Activated CD8-positive, alpha-beta memory T cell treated with anti-CD3 and anti-CD28 coated beads, Interleukin-2, amount 50 U/mL, for 4 hours (primary cell): Measurements from ENCODE around the gene CD300H.

Experiments used
- DNase-seq: peaks from one replicate; pipeline ENCODE4 v3.0.0-alpha.2; 2020

Gene CD300H

DNA sequence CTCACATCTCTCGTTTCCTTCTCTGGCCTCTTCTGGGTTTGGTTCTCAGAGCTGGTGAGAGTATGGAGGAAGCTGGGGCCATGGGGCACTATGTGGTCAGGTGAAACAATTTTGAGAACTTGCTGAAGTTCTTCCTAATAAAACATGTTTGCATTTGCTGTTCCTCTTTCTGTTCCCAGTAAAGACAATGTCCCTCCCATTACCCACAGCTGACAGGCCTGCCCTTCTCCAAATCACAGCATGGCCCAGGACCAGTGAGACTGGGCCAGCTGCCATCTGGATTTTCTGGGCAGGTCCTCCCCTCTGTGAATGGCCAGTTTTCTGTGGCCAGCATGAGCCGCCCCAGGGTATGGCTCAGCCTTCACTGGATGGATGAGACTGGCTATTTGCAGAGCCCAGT is at the start of gene CD300H:
CD300H (minus strand) TSS at position 113 of the 400 bp plus-strand sequence.
- DNase-seq: no peak

DNA sequence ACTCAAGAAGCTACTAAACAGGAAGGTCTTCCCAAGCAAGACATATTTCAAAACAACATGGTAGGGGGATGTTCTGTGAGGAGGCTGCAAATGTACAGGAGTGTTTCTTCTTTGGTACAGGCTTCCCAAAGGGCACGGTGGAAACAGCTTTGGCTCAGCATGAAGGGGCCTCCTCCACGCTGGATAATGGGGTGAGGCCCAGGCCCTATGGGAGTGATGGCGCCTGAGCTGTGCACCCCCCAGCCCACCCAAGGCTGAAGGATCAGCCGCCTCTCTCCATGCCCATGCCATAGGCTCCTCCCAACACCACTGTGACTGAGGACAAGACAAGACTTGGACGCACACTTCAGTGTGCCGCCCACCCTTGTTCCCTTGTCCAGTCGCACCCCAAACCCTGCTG is 49.4 kb upstream of the CD300H start:
- no peak for DNase-seq

DNA sequence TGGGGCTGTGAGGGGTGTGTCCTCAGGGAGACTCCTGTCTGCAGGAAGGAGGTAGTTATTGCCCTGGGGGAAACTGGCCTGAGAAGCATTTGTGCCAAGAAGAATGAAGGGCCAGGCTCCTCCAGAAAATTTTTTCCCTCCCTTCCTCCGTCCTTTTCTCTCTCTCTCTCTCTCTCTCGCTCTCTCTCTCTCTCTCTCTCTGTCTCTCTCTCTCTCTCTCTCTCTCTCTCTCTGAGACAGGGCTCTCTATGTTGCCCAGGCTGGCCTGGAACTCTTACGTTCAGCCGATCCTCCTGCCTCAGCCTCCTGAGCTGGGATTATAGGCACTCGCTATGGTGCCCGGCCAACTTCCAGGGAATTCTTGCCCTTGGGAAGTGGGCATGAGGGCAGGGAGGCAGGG is 44.7 kb upstream of the CD300H start:
- DNase-seq: no peak

DNA sequence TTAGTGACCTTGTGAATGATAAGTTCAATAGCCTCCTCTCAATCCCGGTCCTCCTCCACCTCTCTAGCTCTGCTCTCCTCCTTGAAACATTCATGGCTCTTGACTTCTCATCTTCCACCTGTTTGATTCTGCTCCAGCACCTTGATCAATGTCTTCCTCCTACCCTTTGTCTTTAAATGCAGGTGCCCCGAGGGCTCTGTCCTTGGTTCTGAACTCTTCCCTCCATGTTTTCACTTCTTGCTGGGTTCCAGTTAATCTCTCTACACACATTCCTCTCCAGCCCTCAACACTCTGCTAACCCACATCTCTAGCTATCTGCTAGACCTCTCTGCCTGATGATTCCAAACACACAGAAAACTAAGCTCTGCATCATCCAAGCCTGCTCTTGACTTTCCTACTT is 42.8 kb upstream of the CD300H start:
- DNase-seq: no peak

DNA sequence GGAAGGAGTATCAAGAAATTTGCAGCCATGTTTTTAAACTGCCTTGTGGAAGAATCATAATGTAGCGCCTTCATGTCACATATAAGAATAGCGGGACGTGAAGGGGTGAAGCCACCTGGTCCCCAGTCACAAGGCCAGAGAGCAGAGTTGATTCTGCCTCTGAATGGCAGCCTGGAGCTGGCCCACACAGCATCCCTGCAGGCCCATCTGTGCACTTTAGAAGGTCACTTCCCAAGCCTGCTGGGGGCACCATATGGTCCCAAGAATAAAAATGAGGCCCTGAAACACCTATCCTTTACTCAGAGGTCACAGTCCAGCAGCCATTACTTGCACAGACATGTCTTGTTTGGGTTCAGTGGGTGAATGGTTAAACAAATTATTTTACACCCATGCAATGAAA is 41.2 kb upstream of the CD300H start:
- no peak for DNase-seq

DNA sequence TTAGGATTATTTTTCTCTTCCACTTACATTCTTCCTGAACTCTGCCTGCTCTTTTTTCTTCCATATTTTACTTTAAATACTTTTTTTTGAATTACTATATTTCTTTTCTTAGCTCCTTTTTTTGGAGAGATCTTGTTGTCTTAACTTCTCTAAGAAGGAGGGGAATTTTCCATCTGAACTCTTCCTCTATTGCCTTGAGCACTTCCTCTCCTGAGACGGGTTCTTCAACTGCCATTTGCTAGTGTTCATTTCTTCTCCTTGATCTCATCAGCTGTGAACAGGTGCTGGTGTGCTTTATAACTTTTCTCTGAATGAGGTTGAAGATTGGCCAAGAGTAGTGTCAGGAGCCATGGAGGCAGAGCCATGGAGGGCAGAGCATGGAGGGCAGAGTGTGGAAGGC is 39.9 kb upstream of the CD300H start:
- no peak for DNase-seq

DNA sequence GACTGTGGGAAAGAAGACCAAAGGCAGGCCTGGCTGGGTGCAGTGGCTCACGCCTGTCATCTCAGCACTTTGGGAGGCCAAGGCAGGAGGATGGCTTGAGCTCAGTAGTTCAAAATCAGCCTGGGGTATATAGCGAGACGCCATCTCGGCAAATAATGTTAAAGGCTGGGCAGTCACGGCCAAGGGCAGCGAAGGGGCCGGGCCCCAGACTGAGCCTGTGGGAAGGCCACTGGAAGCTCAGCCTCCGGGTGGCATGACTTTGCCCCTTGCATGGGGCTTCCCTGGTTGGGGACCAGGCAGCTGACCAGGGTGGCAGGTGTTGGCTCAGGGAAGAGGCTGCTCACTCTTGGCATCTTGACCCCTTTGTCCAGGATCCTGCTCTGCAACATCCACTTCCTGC is 38.7 kb upstream of the CD300H start:
- DNase-seq: no peak

DNA sequence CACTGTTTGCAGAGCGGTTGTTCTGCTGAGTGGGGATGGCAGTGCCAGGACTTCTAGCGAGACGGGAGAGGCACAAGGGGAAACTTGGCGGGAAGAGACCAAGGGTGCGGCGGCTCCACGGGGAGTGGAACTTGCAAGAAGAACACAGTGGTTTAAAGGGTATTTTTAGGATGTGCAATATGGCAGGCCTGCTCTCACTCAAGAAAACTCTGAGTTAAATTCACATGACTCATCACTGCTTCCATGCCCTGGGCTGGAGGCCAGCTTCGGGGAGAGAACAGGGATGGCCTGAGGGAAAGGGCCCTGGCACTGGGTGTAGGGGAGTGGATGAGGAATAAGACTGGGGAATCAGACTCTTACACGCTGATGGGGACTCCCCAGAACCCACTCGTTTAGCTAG is 38.1 kb upstream of the CD300H start:
- no peak for DNase-seq

DNA sequence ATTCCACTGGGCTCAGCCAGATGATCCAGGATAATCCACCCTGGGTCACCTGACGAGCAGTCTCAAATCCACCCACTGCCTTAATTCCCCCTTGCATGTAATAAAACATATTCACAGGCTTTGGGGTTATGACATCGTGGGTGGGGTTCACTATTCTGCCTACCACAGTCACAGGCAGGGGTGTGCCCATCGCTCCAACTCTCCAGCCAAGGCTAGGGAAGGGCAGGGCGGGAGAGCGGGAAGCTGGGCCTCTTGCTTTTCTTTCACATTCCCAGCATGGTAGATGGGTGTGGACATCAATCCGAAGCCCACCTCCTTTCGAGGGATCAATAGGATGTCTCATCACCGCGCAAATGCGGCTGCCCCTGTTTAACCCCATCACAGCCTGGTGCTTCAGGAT is 37.5 kb upstream of the CD300H start:
- no peak for DNase-seq

DNA sequence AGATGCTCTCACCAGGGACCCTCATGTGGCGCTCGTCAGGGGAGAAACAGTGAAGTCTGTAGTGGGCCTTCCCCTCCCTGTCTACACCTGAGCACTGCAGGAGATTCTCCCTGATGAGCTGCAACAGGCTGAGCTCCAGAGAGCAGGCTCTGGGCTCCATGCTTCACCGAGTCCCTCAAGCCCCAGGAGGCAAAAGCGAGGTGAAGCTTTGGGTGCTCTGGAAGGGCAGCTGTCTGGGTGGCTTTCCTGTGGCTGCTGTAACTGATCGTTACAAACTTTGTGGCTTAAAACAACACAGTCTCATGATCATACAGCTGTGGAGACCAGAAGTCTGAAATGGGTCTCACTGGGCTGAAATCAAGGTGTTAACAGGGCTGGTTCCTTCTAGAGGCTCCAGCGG is 36.9 kb upstream of the CD300H start:
- DNase-seq: no peak

DNA sequence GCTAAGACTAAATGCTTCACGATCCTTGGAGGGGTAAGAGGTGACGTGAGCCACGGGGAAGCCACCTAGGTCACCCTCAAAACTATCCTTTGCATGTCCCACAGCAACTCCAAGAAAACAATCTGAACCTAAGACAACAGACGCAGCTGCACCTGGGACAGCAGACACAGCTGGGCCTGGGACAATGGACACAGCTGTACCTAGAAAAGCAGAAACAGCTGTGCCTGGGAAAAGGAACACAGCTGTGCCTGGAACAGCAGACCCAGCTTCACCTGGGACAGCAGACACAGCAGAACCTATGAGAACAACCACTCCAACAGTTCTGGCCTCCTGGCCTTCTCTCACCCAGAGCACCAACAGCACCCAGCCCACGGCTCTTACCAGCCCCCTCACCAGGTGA is 36.4 kb upstream of the CD300H start:
- no peak for DNase-seq

DNA sequence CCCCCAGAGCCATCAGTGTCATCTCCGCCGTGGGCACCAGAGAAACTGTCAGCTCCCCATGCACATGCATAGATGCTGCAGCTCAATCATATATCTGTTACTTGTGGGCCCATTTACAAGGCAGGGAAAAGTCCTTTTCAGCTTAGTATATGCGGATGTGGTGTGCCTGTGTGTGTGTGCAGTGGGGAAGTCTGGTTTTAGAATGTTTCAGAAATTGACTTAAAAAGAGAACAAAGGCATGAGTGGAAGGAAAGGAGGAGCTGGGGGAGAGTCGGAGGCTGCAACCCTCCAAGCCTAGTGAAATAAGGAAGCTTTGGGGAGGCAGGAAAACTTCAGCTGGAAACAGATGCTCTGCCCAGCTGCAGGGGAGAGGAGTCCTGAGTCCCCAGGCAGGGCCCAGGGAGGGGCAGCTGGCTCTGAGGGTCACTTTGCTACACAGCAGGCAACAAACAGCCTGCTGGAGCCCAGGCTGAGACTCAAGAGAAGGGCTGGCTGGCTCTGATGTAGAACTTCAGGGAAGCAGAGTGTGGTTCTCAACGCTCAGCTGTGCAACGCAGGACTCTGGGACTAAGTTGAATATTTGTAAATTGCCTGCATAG is 35.8 kb upstream of the CD300H start:
- no peak for DNase-seq

DNA sequence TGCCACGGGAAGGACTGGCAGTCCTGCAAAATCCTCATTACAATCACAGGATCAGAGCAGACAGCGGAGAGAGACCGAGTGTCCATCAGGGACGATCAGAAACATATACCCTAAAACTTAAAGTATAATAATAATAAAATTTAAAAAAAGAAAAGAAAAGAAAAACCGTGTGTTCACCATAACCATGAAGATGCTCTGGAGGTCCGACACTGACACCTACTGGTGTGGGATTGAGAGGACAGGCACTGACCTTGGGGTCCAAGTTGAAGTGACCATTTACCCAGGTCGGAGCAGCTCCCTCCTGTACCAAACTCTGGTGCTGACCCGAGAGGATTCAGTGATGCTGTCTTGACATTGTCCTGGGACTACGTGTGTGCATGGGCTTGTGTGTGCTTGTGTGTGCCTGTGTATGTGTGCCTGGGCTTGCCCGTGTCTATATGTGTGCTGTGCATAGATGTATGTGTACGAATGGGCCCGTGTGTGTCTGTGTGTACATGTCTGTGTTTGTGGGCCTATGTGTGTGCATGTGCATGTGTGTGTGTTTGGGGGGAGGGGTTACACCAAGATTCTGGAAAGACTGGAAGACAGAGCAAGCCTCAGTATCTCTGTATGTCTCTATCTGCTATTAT is 34.7 kb upstream of the CD300H start:
- DNase-seq: peak; percentile 24

DNA sequence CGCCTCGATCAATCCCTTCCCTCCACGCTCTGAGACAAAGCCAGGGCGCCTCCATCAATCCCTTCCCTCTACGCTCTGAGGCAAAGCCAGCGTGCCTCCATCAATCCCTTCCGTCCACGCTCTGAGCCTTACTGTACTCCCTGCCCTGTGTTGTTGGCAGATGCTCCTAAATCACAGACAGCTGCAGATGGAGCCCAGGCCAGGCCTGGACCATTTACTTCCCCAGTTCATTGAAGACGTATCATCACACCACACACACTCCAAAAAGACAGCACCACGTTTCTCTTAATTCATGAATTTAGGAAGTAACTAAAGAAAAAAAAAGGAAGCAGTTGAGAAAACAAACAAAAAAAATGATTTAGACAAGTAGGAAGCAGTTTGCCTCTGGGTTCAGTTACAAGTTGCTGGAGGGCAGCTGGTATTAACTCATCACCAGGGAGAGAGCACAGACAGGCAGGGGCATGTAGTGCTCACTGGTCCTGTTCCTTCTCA is 32.2 kb upstream of the CD300H start:
- no peak for DNase-seq

DNA sequence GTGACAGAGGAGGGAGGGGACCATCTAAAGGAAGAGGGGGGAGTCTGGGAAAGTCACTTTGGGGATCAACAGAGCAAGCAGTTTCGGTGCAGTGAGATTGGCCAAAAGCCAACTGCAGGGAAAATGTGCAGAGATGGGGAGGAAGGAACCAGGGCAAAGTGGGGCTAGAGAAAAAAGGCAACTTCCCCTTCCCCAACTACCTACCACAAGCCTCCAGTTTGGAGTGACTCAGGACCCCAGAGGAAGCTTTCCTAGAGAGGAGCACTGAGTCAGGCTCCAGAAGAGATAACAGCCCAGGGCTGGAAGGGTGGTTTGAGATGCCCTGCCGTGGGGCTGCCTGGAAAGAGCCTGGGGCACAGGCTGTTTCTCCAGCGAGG is 31.7 kb upstream of the CD300H start:
- DNase-seq: no peak

DNA sequence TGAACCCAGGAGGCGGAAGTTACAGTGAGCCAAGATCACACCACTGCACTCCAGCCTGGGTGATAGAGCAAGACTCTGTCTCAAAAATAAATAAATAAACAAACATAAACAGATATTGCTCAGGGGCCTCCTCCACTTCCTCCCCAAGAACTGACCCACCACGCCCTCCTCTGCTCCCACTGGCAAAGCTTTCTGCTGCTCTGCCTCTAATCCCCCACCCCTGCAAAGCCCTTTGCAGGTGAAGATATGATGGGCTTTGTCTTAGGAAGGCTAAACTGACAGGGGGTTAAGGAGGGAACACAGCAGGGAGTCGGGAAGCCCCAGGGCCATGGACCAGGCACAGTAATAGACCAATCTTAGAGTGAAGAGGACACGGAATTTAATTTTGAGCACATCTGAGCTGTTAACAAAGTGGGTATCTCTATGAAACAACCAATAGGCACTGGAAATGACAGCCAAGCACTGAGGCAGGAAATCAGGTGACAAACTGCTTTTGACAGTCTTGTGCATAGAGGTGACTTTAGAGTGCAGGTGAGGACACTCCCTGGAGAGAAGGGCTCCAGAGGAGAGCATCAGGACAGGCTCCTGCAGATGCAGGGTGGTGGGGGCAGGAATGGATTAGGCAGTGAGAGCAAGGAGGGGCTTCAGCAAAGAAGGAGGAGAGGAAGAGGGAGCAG is 31.2 kb upstream of the CD300H start:
- DNase-seq: no peak

DNA sequence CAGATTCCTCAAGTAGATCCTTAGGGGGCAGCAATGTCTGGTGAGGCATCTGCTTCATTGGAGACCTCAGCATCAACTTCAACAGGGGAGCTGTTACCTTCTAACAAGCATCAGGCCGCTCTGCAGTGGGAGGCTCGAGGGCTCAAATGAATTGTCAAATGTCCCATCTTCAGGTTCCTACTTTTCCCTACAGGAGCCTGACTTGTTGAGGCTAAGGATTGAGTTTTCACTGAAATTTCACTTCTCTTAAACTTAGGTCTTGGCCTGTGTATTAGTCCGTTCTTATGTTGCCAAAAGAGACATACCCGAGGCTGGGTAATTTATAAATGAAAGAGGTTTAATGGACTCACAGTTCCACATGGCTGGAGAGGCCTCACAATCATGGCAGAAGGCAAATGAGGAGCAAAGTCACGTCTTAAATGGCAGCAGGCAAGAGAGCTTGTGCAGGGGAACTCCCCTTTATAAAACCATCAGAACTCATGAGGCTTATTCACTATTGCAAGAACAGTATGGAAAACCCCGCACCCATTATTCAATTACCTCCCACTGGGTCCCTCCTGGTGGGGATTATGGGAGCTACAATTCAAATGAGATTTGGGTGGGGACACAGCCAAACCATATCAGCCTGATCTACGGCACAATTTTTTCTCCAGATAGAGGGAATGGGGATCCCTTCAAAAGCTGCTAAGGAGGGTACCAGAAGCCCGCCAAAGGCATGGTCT is 29.9 kb upstream of the CD300H start:
- DNase-seq: no peak

DNA sequence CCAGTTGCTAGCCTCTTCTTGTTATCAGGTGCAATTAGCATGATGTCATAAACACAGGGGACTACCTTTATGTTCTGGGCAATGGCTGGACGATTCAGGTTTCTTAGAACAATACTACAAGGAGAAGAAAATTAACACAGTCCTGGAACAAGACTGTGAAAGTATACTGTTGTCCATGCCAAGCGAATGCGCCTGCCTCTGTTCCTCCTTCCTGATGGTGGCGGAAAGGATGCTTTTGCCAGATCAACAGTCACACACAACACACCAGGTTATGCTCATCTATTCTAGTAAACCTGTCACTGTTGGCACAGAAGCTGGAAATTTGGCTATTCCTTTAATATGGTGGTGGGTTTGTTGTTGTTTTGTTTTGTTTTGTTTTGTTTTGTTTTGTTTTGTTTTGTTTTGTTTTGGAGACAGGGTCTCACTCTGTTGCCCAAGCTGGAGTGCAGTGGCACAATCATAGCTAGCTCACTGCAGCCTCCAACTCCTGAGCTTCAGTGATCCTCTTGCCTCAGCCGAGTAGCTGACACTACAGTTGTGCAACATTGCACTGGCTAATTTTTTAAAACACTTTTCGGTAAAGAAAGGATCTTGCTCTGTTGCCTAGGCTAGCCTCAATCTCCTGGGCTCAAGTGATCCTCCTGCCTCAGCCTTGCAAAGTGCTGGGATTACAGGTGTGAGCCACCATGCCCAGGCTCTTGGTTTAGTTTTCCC is 27.9 kb upstream of the CD300H start:
- no peak for DNase-seq

DNA sequence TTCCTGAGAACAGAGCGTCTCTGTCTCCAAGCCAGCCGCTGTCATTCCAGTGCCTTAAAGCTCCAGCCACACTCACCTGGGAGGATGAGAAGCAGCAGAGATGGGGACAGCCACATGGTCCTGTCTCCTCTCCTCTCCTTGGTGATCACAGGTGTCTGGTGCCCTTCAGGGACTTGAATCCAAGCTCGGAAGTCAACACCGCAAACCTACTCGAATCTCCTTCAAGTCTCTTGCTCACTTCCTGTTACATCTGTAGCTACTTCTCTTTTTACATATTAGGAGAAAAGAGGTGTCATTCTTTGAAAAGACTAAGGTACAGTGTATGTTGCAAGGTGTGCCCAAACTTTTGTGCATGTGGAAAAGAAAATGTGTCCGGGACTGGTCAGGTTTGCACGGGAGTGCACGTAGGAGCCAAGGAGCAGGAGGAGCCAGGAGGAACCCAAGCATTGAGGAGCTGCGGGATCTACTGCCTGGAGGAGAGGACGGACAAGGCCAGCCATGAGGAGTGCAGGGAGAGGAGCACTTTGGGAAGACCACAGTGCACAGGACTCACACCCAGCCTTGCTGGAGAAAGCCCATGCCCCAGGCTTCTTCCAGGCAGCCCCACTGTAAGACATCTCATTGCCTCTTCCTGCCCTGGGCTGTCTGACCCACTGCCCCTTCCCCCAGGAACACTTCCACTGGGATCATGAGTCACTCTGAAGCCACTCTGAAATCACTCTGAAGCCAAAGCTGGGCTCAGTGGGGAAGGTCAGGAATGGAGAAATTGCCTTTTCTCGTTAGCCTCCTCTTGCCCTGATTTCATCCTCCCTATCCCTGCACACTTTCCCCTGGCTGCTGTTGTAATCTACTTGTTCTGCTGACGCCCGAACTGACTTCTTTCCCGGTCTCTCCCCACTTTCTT is 25.0 kb upstream of the CD300H start, which contains the start of gene CD300LD:
CD300LD (minus strand) TSS at position 197 of the 904 bp plus-strand sequence; CDS start at position 116, 81 bp downstream.
- DNase-seq: no peak

DNA sequence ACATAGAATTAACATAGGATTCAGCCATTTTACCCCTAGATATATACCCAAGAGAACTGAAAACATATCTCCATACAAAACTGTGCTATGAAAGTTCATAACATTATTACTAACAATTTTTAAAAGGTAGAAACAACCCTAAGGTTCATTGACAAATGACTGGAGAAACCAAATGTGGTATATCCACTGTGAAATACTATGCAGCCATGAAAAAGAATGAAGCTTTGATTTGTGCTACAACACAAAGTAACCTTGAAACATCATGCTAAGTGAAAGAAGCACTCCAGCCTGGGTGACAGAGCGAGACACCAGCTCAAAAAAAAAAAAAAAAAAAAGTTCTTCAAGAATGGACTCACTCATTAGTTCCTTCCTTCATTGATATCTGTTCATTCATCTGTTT is 24.2 kb upstream of the CD300H start:
- DNase-seq: no peak

DNA sequence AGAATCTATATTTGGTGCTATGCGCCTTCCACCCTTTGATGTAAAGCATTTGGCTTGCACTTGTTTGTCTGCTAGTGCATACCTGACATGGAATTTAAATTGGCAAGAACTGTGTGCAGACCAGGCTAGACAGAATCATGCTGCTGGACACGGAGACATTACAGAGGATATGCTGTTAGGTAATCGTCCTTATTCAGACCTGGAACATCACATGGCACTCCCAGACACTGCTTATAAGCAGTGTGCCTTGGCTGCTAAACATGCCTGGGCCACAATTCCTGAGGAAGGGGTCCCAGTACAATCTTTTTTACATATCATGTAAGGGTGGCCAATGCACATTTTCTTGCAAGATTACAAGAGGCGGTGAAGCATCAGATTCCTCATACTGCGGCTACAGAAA is 18.4 kb upstream of the CD300H start:
- no peak for DNase-seq
